ENCODE data around the gene FAM78B. TPM values are rescaled to one million over a fixed set of nuclear protein-coding genes. Genes with fewer than 3 reads are reported as not detected.

Gene FAM78B
- total RNA-seq, 5 donors from 2014 or later (not counting 1 experiment from before 2014, with no cell fraction given): 0.09 to 0.56 (median 0.36) TPM; not detected in 1

DNA sequence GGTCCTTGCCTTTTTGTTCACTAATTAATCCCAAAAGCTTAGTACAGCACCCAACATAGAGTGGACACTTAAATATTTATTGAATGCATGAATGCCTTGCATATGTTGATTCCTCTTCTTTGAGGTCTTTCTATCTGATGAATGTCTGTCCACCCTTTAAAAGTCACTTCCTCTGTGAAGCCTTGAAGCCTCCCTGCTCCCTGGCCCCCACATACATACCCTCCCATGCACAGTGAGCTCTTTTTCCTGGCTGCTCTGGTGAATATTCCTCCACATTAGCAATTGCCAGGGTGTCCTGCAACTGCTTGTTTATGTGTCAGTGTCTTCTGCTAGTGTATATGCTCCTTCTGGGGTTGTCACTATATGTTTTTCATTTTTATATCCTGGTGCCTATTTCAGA lies 8.2 kb upstream of the FAM78B start:
- H3K4me3 Mint-ChIP-seq: no peak overlapping the region
- ChIA-PET POLR2A (no interaction called here), CTCF (no interaction called here)
- Histone ChIP-seq H3K27me3 (replicated peaks in 1 of 2; ENCODE audit: control insufficient read depth in 2 of 2, extremely low read depth in 1 of 2, insufficient read depth in 2 of 2, low read length in 1 of 2) (peaks cover 2 to 3% of the 10 kb centered on the region in 2 experiments), H3K9me3 (no peaks in the 10 kb centered on the region), H3K27ac (ENCODE audit: low read length) (no peak overlapping the region), H3K4me1 (ENCODE audit: control insufficient read depth in 1 of 2, extremely low read depth in 1 of 2, insufficient read depth in 2 of 2, low read length in 2 of 2) (no peaks in the 10 kb centered on the region), H3K36me3 (ENCODE audit: control insufficient read depth in 2 of 2, extremely low read depth in 1 of 2, insufficient read depth in 1 of 2, low read length in 1 of 2) (no peaks in the 10 kb centered on the region), H3K4me3 (ENCODE audit: control insufficient read depth in 1 of 2, extremely low read depth in 1 of 2, low read length in 1 of 2) (no peak overlapping the region)
- DNase-seq (no peak), ATAC-seq (replicated peaks in 1 of 4) (no peak)
- no peaks in the 10 kb centered on the region for H3K36me3 Mint-ChIP-seq
- H3K9me3 Mint-ChIP-seq: no peaks in the 10 kb centered on the region
- no peak overlapping the region for H3K27ac Mint-ChIP-seq
- peaks cover 23 to 24% of the 10 kb centered on the region in 2 donors for H3K27me3 Mint-ChIP-seq
- H3K4me1 Mint-ChIP-seq: no peaks in the 10 kb centered on the region

DNA sequence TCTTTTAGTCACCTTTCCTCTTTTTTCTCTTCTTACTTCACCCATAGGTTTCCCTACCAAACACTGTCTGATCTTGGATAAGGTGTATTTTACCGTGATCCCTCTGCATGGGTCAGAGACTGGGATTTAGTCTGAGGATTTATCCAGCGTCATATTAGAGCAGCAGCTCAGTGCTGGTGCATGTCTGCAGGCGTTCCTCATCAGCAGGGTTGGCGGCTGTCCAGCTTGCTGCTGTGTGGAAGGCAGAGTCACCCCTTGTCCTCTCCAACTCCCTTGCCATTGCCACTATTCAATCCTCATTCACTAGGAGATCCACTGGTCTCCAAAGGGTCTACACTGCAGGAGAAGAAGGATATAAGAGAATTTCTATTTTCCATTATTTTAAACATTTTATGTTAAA lies 7.3 kb upstream of the FAM78B start:
- ATAC-seq (replicated peaks in 1 of 4): no peak
- Histone ChIP-seq H3K36me3 (ENCODE audit: control insufficient read depth in 2 of 2, extremely low read depth in 1 of 2, insufficient read depth in 1 of 2, low read length in 1 of 2) (no peaks in the 10 kb centered on the region), H3K4me3 (ENCODE audit: control insufficient read depth in 1 of 2, extremely low read depth in 1 of 2, low read length in 1 of 2) (no peak overlapping the region), H3K27ac (ENCODE audit: low read length) (no peak overlapping the region), H3K4me1 (ENCODE audit: control insufficient read depth in 1 of 2, extremely low read depth in 1 of 2, insufficient read depth in 2 of 2, low read length in 2 of 2) (no peaks in the 10 kb centered on the region), H3K9me3 (no peaks in the 10 kb centered on the region), H3K27me3 (replicated peaks in 1 of 2; ENCODE audit: control insufficient read depth in 2 of 2, extremely low read depth in 1 of 2, insufficient read depth in 2 of 2, low read length in 1 of 2) (peaks cover 2 to 3% of the 10 kb centered on the region in 2 experiments)
- POLR2A ChIA-PET: no interaction called here
- CTCF ChIA-PET: no interaction called here
- H3K27ac Mint-ChIP-seq: no peak overlapping the region
- H3K9me3 Mint-ChIP-seq: no peaks in the 10 kb centered on the region
- peaks cover 26 to 29% of the 10 kb centered on the region in 2 donors for H3K27me3 Mint-ChIP-seq
- H3K4me3 Mint-ChIP-seq: no peak overlapping the region
- no peaks in the 10 kb centered on the region for H3K36me3 Mint-ChIP-seq
- 69% methylated on average over 2 of the region's 4 CpGs for WGBS (ENCODE audit: insufficient coverage)
- no peak for DNase-seq
- no peaks in the 10 kb centered on the region for H3K4me1 Mint-ChIP-seq

DNA sequence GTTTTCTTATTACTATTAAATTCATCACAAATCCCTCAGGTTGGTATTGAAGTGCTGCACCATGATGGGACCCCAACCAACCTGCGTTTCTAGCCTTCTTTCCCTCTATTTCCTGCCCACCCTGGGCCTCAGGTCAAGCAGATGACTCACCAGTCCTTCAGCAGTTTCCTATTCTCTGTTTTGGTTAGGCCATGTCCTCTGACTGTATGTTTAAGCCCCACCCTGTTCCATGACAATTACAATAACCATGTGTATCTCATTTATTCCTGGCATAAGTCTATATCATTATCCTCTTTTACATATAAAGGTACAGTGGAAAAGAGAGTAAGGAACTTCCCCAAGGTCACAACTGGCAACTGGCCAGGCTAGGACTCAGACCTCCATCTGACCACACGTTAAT lies 5.3 kb upstream of the FAM78B start:
- Mint-ChIP-seq H3K27me3 (peaks cover 33 to 38% of the 10 kb centered on the region in 2 donors), H3K4me3 (no peak overlapping the region), H3K27ac (no peak overlapping the region), H3K9me3 (no peaks in the 10 kb centered on the region), H3K36me3 (no peaks in the 10 kb centered on the region), H3K4me1 (peaks cover 0 to 8% (median 7%) of the 10 kb centered on the region in 3 donors)
- Histone ChIP-seq H3K4me3 (ENCODE audit: control insufficient read depth in 1 of 2, extremely low read depth in 1 of 2, low read length in 1 of 2) (no peak overlapping the region), H3K4me1 (ENCODE audit: control insufficient read depth in 1 of 2, extremely low read depth in 1 of 2, insufficient read depth in 2 of 2, low read length in 2 of 2) (no peaks in the 10 kb centered on the region), H3K9me3 (no peaks in the 10 kb centered on the region), H3K27me3 (replicated peaks in 1 of 2; ENCODE audit: control insufficient read depth in 2 of 2, extremely low read depth in 1 of 2, insufficient read depth in 2 of 2, low read length in 1 of 2) (peaks cover 2 to 5% of the 10 kb centered on the region in 2 experiments), H3K27ac (ENCODE audit: low read length) (no peak overlapping the region), H3K36me3 (ENCODE audit: control insufficient read depth in 2 of 2, extremely low read depth in 1 of 2, insufficient read depth in 1 of 2, low read length in 1 of 2) (no peaks in the 10 kb centered on the region)
- 11% methylated on average over 1 of the region's 2 CpGs for WGBS (ENCODE audit: insufficient coverage)
- CTCF ChIA-PET: no interaction called here
- DNase-seq (no peak), ATAC-seq (replicated peaks in 1 of 4) (no peak)
- POLR2A ChIA-PET: no interaction called here

DNA sequence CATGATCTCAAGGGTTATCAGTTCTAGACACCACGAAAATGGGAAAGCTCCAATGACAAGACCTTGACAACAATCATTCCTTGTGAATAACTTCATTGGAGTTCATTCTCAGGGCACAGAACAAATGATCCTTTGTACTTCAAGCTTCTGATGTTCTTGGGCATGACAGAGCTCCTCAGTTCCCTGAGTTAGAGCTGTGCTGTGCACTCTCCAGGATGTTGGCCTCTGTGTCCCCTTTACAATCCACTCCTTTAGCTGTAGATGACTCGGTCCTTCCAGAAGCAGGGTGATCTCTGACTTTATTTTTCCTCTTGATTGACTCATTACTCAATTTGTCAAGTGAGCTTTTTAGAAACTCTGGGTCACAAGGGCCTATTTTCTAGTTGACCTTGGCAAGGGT lies 3.9 kb upstream of the FAM78B start:
- CTCF ChIA-PET: no interaction called here
- Mint-ChIP-seq H3K27me3 (peaks cover 33% of the 10 kb centered on the region in 2 donors), H3K4me1 (peaks cover under 1 to 11% (median 9%) of the 10 kb centered on the region in 3 donors), H3K36me3 (no peaks in the 10 kb centered on the region), H3K27ac (no peak overlapping the region), H3K4me3 (no peak overlapping the region), H3K9me3 (no peaks in the 10 kb centered on the region)
- Histone ChIP-seq H3K36me3 (ENCODE audit: control insufficient read depth in 2 of 2, extremely low read depth in 1 of 2, insufficient read depth in 1 of 2, low read length in 1 of 2) (no peaks in the 10 kb centered on the region), H3K9me3 (no peaks in the 10 kb centered on the region), H3K4me1 (ENCODE audit: control insufficient read depth in 1 of 2, extremely low read depth in 1 of 2, insufficient read depth in 2 of 2, low read length in 2 of 2) (peaks cover 0 to 3% of the 10 kb centered on the region in 2 experiments), H3K27ac (ENCODE audit: low read length) (no peak overlapping the region), H3K4me3 (ENCODE audit: control insufficient read depth in 1 of 2, extremely low read depth in 1 of 2, low read length in 1 of 2) (no peak overlapping the region), H3K27me3 (replicated peaks in 1 of 2; ENCODE audit: control insufficient read depth in 2 of 2, extremely low read depth in 1 of 2, insufficient read depth in 2 of 2, low read length in 1 of 2) (peaks cover 5 to 6% of the 10 kb centered on the region in 2 experiments)
- DNase-seq (no peak), ATAC-seq (replicated peaks in 1 of 4) (no peak)
- POLR2A ChIA-PET: no interaction called here
- 78% methylated on average over 1 of the region's 2 CpGs for WGBS (ENCODE audit: insufficient coverage)

DNA sequence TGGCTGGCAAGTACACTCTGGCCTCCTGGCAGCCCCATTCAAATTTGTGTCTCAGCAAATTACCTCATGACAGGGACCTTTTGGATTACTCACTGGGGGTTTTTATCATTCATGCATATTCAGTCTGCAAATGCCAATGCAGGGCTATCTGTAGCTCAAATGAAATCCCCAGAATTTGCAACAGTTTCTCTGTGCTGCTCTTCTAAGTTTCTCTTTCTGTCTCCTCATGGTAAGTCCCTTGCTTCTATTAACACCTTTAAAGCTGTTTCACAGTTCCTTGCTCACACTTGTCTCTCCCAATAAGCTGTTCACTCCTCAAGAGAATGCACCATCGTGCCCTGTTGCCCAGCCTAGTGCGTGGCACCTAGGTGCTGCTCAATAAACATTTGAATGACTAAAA lies 3.3 kb upstream of the FAM78B start:
- POLR2A ChIA-PET: no interaction called here
- CTCF ChIA-PET: no interaction called here
- H3K9me3 ChIP-seq: no peaks in the 10 kb centered on the region
- peaks cover 6 to 16% (median 15%) of the 10 kb centered on the region in 3 donors for H3K4me1 Mint-ChIP-seq
- H3K4me3 ChIP-seq (ENCODE audit: control insufficient read depth in 1 of 2, extremely low read depth in 1 of 2, low read length in 1 of 2): no peak overlapping the region
- peaks cover 5 to 12% of the 10 kb centered on the region in 2 experiments for H3K27me3 ChIP-seq (replicated peaks in 1 of 2; ENCODE audit: control insufficient read depth in 2 of 2, extremely low read depth in 1 of 2, insufficient read depth in 2 of 2, low read length in 1 of 2)
- ATAC-seq (replicated peaks in 1 of 4) (no peak), DNase-seq (no peak)
- H3K27ac ChIP-seq (ENCODE audit: low read length): no peak overlapping the region
- no peaks in the 10 kb centered on the region for H3K36me3 ChIP-seq (ENCODE audit: control insufficient read depth in 2 of 2, extremely low read depth in 1 of 2, insufficient read depth in 1 of 2, low read length in 1 of 2)
- no peaks in the 10 kb centered on the region for H3K9me3 Mint-ChIP-seq
- H3K27ac Mint-ChIP-seq: no peak overlapping the region
- H3K4me1 ChIP-seq (ENCODE audit: control insufficient read depth in 1 of 2, extremely low read depth in 1 of 2, insufficient read depth in 2 of 2, low read length in 2 of 2): peaks cover 0 to 10% of the 10 kb centered on the region in 2 experiments
- WGBS (ENCODE audit: insufficient coverage): 38% methylated on average over 2 of the region's 2 CpGs
- peaks cover 28 to 36% of the 10 kb centered on the region in 2 donors for H3K27me3 Mint-ChIP-seq
- no peaks in the 10 kb centered on the region for H3K36me3 Mint-ChIP-seq
- H3K4me3 Mint-ChIP-seq: no peak overlapping the region

DNA sequence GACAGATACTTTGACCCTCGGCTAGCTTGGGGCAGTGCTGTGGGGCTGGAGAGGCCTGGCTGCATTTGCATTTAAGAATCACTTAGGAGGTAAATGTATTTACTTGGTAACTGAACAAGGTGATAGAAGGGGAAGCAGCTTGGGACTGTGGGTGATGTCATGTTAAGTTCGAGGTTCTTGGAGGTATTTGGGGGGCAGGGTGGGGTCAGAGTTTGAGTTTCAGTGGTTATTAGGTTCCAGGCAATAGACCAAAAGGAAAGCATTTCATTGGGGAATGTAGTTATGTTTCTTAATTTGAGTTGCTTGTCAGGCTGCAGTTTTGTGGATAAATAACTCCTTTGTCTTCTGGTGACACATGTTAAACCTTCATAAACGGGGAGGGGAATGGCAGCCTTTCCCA lies 2.4 kb upstream of the FAM78B start:
- Mint-ChIP-seq H3K4me1 (peaks cover 10 to 20% (median 20%) of the 10 kb centered on the region in 3 donors), H3K9me3 (no peaks in the 10 kb centered on the region), H3K4me3 (no peak overlapping the region), H3K27me3 (peaks cover 28 to 40% of the 10 kb centered on the region in 2 donors), H3K36me3 (no peaks in the 10 kb centered on the region), H3K27ac (no peak overlapping the region)
- Histone ChIP-seq H3K4me3 (ENCODE audit: control insufficient read depth in 1 of 2, extremely low read depth in 1 of 2, low read length in 1 of 2) (no peak overlapping the region), H3K9me3 (no peaks in the 10 kb centered on the region), H3K4me1 (ENCODE audit: control insufficient read depth in 1 of 2, extremely low read depth in 1 of 2, insufficient read depth in 2 of 2, low read length in 2 of 2) (peaks cover 0 to 14% of the 10 kb centered on the region in 2 experiments), H3K27ac (ENCODE audit: low read length) (no peak overlapping the region), H3K36me3 (ENCODE audit: control insufficient read depth in 2 of 2, extremely low read depth in 1 of 2, insufficient read depth in 1 of 2, low read length in 1 of 2) (no peaks in the 10 kb centered on the region), H3K27me3 (replicated peaks in 1 of 2; ENCODE audit: control insufficient read depth in 2 of 2, extremely low read depth in 1 of 2, insufficient read depth in 2 of 2, low read length in 1 of 2) (peaks cover 5 to 16% of the 10 kb centered on the region in 2 experiments)
- DNase-seq (no peak), ATAC-seq (replicated peaks in 1 of 4) (no peak)
- 64% methylated on average over 2 of the region's 3 CpGs for WGBS (ENCODE audit: insufficient coverage)
- ChIA-PET POLR2A (no interaction called here), CTCF (no interaction called here)

DNA sequence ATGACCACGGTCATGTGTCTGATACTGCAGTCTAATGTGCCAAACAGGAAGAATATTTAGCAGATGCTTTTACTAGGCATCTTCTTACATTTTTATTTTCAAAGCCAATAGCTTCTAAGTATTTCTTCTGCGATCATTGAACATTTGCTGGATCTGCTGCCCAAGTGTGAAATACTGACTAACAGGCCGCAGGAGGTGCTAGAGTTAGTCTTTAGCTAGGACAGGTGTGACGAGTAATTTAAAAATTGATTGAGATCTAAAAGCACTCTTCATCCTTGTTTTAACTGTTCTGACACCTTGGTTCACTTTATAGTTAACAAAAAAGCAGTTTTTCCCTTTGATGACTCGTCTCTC lies 748 bp upstream of the FAM78B start:
- DNase-seq (no peak), ATAC-seq (replicated peaks in 1 of 4) (no peak)
- Histone ChIP-seq H3K27ac (ENCODE audit: low read length) (no peak overlapping the region), H3K4me3 (ENCODE audit: control insufficient read depth in 1 of 2, extremely low read depth in 1 of 2, low read length in 1 of 2) (peak overlapping the region in 1 of 2 donors; percentile 24), H3K4me1 (ENCODE audit: control insufficient read depth in 1 of 2, extremely low read depth in 1 of 2, insufficient read depth in 2 of 2, low read length in 2 of 2) (peaks cover 0 to 14% of the 10 kb centered on the region in 2 experiments), H3K9me3 (no peaks in the 10 kb centered on the region), H3K27me3 (replicated peaks in 1 of 2; ENCODE audit: control insufficient read depth in 2 of 2, extremely low read depth in 1 of 2, insufficient read depth in 2 of 2, low read length in 1 of 2) (peaks cover 7 to 17% of the 10 kb centered on the region in 2 experiments), H3K36me3 (ENCODE audit: control insufficient read depth in 2 of 2, extremely low read depth in 1 of 2, insufficient read depth in 1 of 2, low read length in 1 of 2) (no peaks in the 10 kb centered on the region)
- Mint-ChIP-seq H3K9me3 (no peaks in the 10 kb centered on the region), H3K36me3 (no peaks in the 10 kb centered on the region), H3K4me1 (peaks cover 10 to 20% (median 20%) of the 10 kb centered on the region in 3 donors), H3K27ac (no peak overlapping the region), H3K27me3 (peaks cover 34 to 53% of the 10 kb centered on the region in 2 donors), H3K4me3 (peak overlapping the region; percentile 62 to 67 (median 66))
- POLR2A ChIA-PET: interaction anchor here in 1 of 2 donors (0.5 kb wide), 1 partner anchor 15 kb away, joined by 3 read pairs; no protein-coding TSS in a partner anchor
- WGBS (ENCODE audit: insufficient coverage): 17% methylated on average over 2 of the region's 5 CpGs
- CTCF ChIA-PET: no interaction called here
